Measurements from ENCODE around the gene RAB15. TPM values are rescaled to one million over a fixed set of nuclear protein-coding genes. Genes with fewer than 3 reads are reported as not detected.

The RAB15 gene
- total RNA-seq, 1 donor from 2014 or later = 18.2 TPM

GRCh38 chr14:64987438-64987767 is 15.3 kb upstream of the RAB15 start:
- no peaks in the 10 kb centered on the region for H3K27me3 ChIP-seq (ENCODE audit: control insufficient read depth, insufficient read depth, low read length)
- no peak for TF ChIP-seq CTCF (IDR thresholded peaks at IDR 0.05; ENCODE audit: insufficient read depth, low read length, poor library complexity, severe bottlenecking)
- no peak for DNase-seq (ENCODE audit: low read depth)
- H3K4me3 ChIP-seq (ENCODE audit: low read depth, low read length) = peak overlapping the region; percentile 77
- H3K36me3 ChIP-seq (ENCODE audit: control insufficient read depth, insufficient read depth, low read length) = no peaks in the 10 kb centered on the region

- DNase-seq (ENCODE audit: low read depth) = peak; percentile 78
- H3K27me3 ChIP-seq (ENCODE audit: control insufficient read depth, insufficient read depth, low read length) = no peaks in the 10 kb centered on the region
- TF ChIP-seq CTCF (IDR thresholded peaks at IDR 0.05; ENCODE audit: insufficient read depth, low read length, poor library complexity, severe bottlenecking) = peak; percentile 90
- peak within 1 kb of the TSS; percentile 77 for H3K4me3 ChIP-seq (ENCODE audit: low read depth, low read length)
- no peaks in the 10 kb centered on the region for H3K36me3 ChIP-seq (ENCODE audit: control insufficient read depth, insufficient read depth, low read length)
These were observed 14.7 kb upstream of the RAB15 start, which contains the start of gene FNTB for GRCh38 chr14:64986648-64987437. FNTB (plus strand) TSS chr14:64986895; CDS start chr14:64986954, 59 bp downstream.

- peak; percentile 68 for TF ChIP-seq CTCF (IDR thresholded peaks at IDR 0.05; ENCODE audit: insufficient read depth, low read length, poor library complexity, severe bottlenecking)
- no peaks in the 10 kb centered on the region for H3K27me3 ChIP-seq (ENCODE audit: control insufficient read depth, insufficient read depth, low read length)
- H3K36me3 ChIP-seq (ENCODE audit: control insufficient read depth, insufficient read depth, low read length) = no peaks in the 10 kb centered on the region
- DNase-seq (ENCODE audit: low read depth) = no peak
- peak overlapping the region; percentile 30 for H3K4me3 ChIP-seq (ENCODE audit: low read depth, low read length)
These were observed 11.5 kb upstream of the RAB15 start for GRCh38 chr14:64983439-64984310.

DNA sequence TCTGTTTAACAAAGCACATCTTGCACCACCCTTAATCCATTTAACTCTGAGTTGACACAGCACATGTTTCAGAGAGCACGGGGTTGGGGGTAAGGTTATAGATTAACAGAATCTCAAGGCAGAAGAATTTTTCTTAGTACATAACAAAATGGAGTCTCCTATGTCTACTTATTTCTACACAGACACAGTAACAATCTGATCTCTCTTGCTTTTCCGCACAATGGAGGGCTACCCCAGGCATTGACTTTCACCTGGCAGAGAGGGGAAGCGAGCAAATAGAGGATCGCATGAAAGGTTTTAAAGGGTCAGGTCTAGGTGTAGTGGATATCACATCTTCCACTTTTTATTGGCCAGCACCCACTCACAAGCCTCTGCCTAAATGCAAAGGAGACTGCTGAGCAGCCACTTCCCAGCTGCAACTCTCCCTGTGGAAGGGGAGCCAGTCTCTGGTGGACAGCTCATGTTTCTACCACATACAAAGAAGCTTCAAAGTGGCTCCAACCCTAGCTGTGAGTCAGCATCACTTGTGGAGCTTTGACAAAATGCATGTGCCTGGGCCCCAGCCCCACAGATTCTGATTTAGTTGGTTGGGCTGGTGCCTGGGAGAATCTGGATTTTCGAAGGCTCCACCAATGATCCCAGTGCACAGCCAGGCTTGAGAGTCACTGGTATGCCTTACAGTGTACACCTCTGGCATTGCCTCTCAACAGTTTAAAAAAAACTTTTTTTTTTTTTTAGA is 7.4 kb upstream of the RAB15 start:
- DNase-seq (ENCODE audit: low read depth) = no peak
- Histone ChIP-seq H3K27me3 (ENCODE audit: control insufficient read depth, insufficient read depth, low read length) (no peaks in the 10 kb centered on the region), H3K36me3 (ENCODE audit: control insufficient read depth, insufficient read depth, low read length) (no peaks in the 10 kb centered on the region), H3K4me3 (ENCODE audit: low read depth, low read length) (no peak overlapping the region)
- no peak for TF ChIP-seq CTCF (IDR thresholded peaks at IDR 0.05; ENCODE audit: insufficient read depth, low read length, poor library complexity, severe bottlenecking)

DNA sequence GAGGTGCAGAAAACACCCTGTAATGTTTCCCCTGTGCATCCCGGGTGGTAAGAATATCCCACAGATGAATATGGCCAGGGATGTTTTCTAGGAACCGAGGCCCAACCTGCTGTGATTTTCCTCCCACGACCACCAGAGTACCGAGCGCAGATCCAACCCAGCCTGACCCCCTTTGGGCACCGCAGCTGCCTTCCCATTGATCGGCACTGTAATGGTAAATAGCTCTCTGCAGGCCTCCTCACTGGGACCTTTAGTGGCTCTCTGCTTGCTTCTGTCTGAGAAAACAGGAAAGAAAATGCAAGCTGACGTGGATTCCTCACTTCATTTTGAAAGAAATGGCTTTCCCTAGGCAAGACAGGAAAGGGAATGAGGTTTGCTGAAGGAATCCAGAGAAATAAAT is 2.4 kb upstream of the RAB15 start:
- H3K36me3 ChIP-seq (ENCODE audit: control insufficient read depth, insufficient read depth, low read length) = no peaks in the 10 kb centered on the region
- no peak for TF ChIP-seq CTCF (IDR thresholded peaks at IDR 0.05; ENCODE audit: insufficient read depth, low read length, poor library complexity, severe bottlenecking)
- DNase-seq (ENCODE audit: low read depth) = no peak
- H3K27me3 ChIP-seq (ENCODE audit: control insufficient read depth, insufficient read depth, low read length) = peaks cover 3% of the 10 kb centered on the region
- H3K4me3 ChIP-seq (ENCODE audit: low read depth, low read length) = no peak overlapping the region

Measured in kidney epithelial cell (primary cell).